BE2C (cell line): ENCODE results near the gene LRRC7.

Source experiments
- DNase-seq: peaks from one replicate; pipeline ENCODE4 v3.0.0-alpha.2; 2020
- H3K27me3 ChIP-seq: fragments of 250-450 bp; sonication (Bioruptor Pico); 2 replicates; pipeline ENCODE4 v1.5.1; 2020; ENCODE audit warnings: mild to moderate bottlenecking
- H3K36me3 ChIP-seq: fragments of 250-450 bp; sonication (Bioruptor Pico); 2 replicates; pipeline ENCODE4 v1.5.1; 2020; ENCODE audit warnings: mild to moderate bottlenecking
- H3K4me1 ChIP-seq: fragments of 250-450 bp; sonication (Bioruptor Pico); 2 replicates; pipeline ENCODE4 v1.5.1; 2020
- H3K4me3 ChIP-seq: 2 replicates; pipeline ENCODE4 v1.5.1; 2011; ENCODE audit warnings: low read depth, low read length
- H3K9me3 ChIP-seq: fragments of 250-450 bp; sonication (Bioruptor Pico); 2 replicates; pipeline ENCODE4 v1.5.1; 2020
- TF ChIP-seq, protein P1 (sequence below): IDR thresholded peaks from 2 replicates; pipeline ENCODE4 v1.5.1; 2012; ENCODE audit warnings: mild to moderate bottlenecking, low read depth, low read length

Gene LRRC7

DNA sequence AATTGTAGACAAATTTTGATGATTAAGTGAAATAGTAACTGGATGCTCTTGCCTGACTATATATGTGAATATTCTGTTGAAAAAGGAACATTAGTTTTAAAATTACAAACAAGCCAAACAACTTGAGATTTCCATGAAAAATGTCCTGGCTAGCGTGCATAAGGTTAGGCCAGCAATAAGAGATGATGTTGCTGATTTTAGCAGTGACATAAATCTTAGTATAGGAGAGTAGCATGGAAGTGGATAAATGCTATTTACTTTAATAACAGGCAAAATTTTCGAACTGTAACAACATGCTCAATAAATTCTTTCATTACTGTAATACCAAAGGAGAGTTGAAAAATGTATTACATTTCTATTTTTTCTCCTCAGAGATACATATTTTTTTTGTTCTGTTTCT, 266.6 kb downstream of the LRRC7 start:
- H3K36me3 ChIP-seq, result no peaks in the 10 kb centered on the region
- DNase-seq, result no peak
- no peaks in the 10 kb centered on the region for H3K4me1 ChIP-seq
- no peaks in the 10 kb centered on the region for H3K27me3 ChIP-seq
- no peak overlapping the region for H3K4me3 ChIP-seq
- no peaks in the 10 kb centered on the region for H3K9me3 ChIP-seq
- TF ChIP-seq, protein P1, sequence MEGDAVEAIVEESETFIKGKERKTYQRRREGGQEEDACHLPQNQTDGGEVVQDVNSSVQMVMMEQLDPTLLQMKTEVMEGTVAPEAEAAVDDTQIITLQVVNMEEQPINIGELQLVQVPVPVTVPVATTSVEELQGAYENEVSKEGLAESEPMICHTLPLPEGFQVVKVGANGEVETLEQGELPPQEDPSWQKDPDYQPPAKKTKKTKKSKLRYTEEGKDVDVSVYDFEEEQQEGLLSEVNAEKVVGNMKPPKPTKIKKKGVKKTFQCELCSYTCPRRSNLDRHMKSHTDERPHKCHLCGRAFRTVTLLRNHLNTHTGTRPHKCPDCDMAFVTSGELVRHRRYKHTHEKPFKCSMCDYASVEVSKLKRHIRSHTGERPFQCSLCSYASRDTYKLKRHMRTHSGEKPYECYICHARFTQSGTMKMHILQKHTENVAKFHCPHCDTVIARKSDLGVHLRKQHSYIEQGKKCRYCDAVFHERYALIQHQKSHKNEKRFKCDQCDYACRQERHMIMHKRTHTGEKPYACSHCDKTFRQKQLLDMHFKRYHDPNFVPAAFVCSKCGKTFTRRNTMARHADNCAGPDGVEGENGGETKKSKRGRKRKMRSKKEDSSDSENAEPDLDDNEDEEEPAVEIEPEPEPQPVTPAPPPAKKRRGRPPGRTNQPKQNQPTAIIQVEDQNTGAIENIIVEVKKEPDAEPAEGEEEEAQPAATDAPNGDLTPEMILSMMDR, result no peak

GRCh38 chr1:69835955-69836354, 268.2 kb downstream of the LRRC7 start:
- no peaks in the 10 kb centered on the region for H3K36me3 ChIP-seq
- no peak overlapping the region for H3K4me3 ChIP-seq
- TF ChIP-seq, protein P1, result no peak
- no peaks in the 10 kb centered on the region for H3K4me1 ChIP-seq
- H3K9me3 ChIP-seq, result no peaks in the 10 kb centered on the region
- H3K27me3 ChIP-seq, result no peaks in the 10 kb centered on the region
- DNase-seq, result no peak

- no peaks in the 10 kb centered on the region for H3K9me3 ChIP-seq
- DNase-seq, result no peak
- no peak overlapping the region for H3K4me3 ChIP-seq
- H3K27me3 ChIP-seq, result no peaks in the 10 kb centered on the region
- H3K36me3 ChIP-seq, result no peaks in the 10 kb centered on the region
- TF ChIP-seq, protein P1, result no peak
- H3K4me1 ChIP-seq, result no peaks in the 10 kb centered on the region
Observed at GRCh38 chr1:69836971-69837636, 269.4 kb downstream of the LRRC7 start.

DNA sequence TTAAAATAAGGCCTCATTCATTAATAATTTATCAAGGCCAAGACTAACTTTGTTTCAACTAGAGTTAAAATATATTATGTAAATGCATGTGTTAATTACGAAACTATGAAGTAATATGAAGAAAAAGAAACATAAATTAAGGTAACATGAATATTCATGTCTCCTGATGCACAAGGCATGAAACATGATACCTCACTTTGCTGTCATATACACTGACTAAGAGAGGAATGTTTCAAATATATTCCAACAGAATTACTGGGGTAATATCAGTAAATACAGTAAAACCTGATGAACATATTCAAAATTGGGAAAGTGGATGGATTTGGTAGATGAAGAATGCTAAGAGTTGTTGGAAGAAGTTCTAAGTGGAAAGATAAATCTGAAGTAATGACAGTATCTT, 274.6 kb downstream of the LRRC7 start:
- DNase-seq, result no peak
- H3K27me3 ChIP-seq, result no peaks in the 10 kb centered on the region
- no peaks in the 10 kb centered on the region for H3K9me3 ChIP-seq
- TF ChIP-seq, protein P1, result no peak
- H3K4me1 ChIP-seq, result no peaks in the 10 kb centered on the region
- H3K36me3 ChIP-seq, result no peaks in the 10 kb centered on the region
- H3K4me3 ChIP-seq, result no peak overlapping the region

- Histone ChIP-seq H3K9me3 (no peaks in the 10 kb centered on the region), H3K36me3 (no peaks in the 10 kb centered on the region), H3K4me3 (no peak overlapping the region), H3K27me3 (no peaks in the 10 kb centered on the region), H3K4me1 (no peaks in the 10 kb centered on the region)
- TF ChIP-seq, protein P1, result no peak
- no peak for DNase-seq
Observed at GRCh38 chr1:69845655-69846054, 277.9 kb downstream of the LRRC7 start.

- no peaks in the 10 kb centered on the region for H3K27me3 ChIP-seq
- H3K9me3 ChIP-seq, result no peaks in the 10 kb centered on the region
- TF ChIP-seq, protein P1, result no peak
- no peaks in the 10 kb centered on the region for H3K4me1 ChIP-seq
- H3K36me3 ChIP-seq, result no peaks in the 10 kb centered on the region
- no peak overlapping the region for H3K4me3 ChIP-seq
- DNase-seq, result no peak
Observed at GRCh38 chr1:69846267-69846666, 278.5 kb downstream of the LRRC7 start.
